Measurements from ENCODE around the gene CMIP. TPM values are rescaled to one million over a fixed set of nuclear protein-coding genes. Genes with fewer than 3 reads are reported as not detected.

Gene CMIP
- total RNA-seq, 4 donors from 2014 or later: 44.6 to 152 (median 76.5) TPM

DNA sequence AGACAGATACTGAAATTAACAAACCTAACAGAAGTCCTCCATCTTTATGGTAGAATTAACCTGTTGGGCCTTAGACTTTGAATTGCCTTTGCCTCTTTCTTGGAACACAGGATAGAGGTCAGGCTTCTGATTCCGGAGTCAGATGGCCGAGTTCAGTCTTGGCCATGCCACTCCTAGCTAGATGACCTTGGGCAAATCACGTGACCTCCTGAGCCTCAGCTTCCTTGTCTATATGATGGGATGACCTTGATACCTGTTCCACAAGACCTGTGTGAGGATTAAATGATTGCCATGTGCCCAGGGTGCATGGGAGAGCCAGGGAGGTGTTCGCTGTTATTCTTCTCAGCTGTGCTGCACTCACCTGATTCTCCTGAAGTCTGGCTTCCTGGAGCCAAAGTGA, 161.4 kb downstream of the CMIP start:
- TF ChIP-seq, protein P1, sequence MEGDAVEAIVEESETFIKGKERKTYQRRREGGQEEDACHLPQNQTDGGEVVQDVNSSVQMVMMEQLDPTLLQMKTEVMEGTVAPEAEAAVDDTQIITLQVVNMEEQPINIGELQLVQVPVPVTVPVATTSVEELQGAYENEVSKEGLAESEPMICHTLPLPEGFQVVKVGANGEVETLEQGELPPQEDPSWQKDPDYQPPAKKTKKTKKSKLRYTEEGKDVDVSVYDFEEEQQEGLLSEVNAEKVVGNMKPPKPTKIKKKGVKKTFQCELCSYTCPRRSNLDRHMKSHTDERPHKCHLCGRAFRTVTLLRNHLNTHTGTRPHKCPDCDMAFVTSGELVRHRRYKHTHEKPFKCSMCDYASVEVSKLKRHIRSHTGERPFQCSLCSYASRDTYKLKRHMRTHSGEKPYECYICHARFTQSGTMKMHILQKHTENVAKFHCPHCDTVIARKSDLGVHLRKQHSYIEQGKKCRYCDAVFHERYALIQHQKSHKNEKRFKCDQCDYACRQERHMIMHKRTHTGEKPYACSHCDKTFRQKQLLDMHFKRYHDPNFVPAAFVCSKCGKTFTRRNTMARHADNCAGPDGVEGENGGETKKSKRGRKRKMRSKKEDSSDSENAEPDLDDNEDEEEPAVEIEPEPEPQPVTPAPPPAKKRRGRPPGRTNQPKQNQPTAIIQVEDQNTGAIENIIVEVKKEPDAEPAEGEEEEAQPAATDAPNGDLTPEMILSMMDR (IDR thresholded peaks at IDR 0.05): no peak
- TF ChIP-seq POLR2A (IDR thresholded peaks at IDR 0.05): no peak
- peaks cover 0 to 55% (median 6%) of the 10 kb centered on the region in 4 donors for H3K4me1 ChIP-seq
- no peak for DNase-seq
- H3K4me3 ChIP-seq: no peak overlapping the region
- H3K27me3 ChIP-seq: no peaks in the 10 kb centered on the region
- H3K36me3 ChIP-seq: peaks cover 0 to 20% (median 0%) of the 10 kb centered on the region in 3 donors
- peak overlapping the region in 2 of 4 donors; percentile 22 to 24 for H3K27ac ChIP-seq
- H3K9me3 ChIP-seq: no peaks in the 10 kb centered on the region

- Histone ChIP-seq H3K4me3 (no peak overlapping the region), H3K36me3 (peaks cover 0 to 20% (median 0%) of the 10 kb centered on the region in 3 donors), H3K27ac (peak overlapping the region in 1 of 4 donors; percentile 22), H3K9me3 (no peaks in the 10 kb centered on the region), H3K4me1 (peaks cover 0 to 47% (median 6%) of the 10 kb centered on the region in 4 donors), H3K27me3 (no peaks in the 10 kb centered on the region)
- no peak for TF ChIP-seq POLR2A (IDR thresholded peaks at IDR 0.05)
- TF ChIP-seq, protein P1 (IDR thresholded peaks at IDR 0.05): no peak
- DNase-seq: no peak
These were observed 162.4 kb downstream of the CMIP start for GRCh38 chr16:81607006-81607405.

GRCh38 chr16:81607805-81608522, 163.4 kb downstream of the CMIP start:
- TF ChIP-seq, protein P1 (IDR thresholded peaks at IDR 0.05): no peak
- Histone ChIP-seq H3K36me3 (peaks cover 0 to 20% (median 0%) of the 10 kb centered on the region in 3 donors), H3K27ac (no peak overlapping the region)

GRCh38 chr16:81608523-81609209, 164.1 kb downstream of the CMIP start:
- Histone ChIP-seq H3K9me3 (no peaks in the 10 kb centered on the region), H3K4me1 (peaks cover 0 to 40% (median 6%) of the 10 kb centered on the region in 4 donors), H3K27me3 (no peaks in the 10 kb centered on the region), H3K4me3 (no peak overlapping the region), H3K27ac (peak overlapping the region in 3 of 4 donors; percentile 36 to 53 (median 46)), H3K36me3 (peaks cover 0 to 20% (median 0%) of the 10 kb centered on the region in 3 donors)
- no peak for TF ChIP-seq POLR2A (IDR thresholded peaks at IDR 0.05)
- TF ChIP-seq, protein P1 (IDR thresholded peaks at IDR 0.05): no peak
- DNase-seq: peak in 1 of 3 donors; percentile 40

More at GRCh38 chr16:81607805-81608522, 163.4 kb downstream of the CMIP start:
- Histone ChIP-seq H3K27me3 (no peaks in the 10 kb centered on the region), H3K4me1 (peaks cover 0 to 40% (median 6%) of the 10 kb centered on the region in 4 donors), H3K9me3 (no peaks in the 10 kb centered on the region), H3K4me3 (no peak overlapping the region)
- no peak for DNase-seq

DNA sequence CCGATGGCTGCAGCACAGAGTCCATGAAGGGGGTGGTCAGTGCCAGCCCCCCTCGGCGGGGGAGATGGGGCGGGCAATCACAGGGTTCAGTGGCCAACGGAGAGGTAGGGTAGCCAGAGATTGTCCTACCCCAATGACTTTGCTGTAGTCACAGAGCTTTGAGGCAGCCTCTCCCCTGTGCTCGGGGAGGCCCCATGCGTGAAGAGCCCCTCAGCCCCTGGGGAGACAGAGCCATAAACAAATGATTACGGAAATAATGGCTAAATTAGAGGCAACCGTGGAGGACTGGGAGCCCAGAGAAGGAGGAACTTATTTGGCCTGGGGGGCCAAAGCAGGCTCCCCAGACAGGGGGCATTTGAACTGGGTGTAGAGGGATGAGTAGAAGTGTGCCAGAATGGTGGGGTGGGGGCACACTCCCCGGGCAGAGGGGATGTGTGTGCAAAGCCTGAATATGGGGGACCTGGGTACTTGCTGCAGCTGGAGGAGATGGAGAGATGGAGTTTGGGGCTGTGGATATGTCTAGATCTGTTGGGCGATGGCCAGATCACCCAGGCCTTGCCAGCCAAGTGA, 164.8 kb downstream of the CMIP start:
- no peak for TF ChIP-seq POLR2A (IDR thresholded peaks at IDR 0.05)
- TF ChIP-seq, protein P1 (IDR thresholded peaks at IDR 0.05): no peak
- H3K9me3 ChIP-seq: no peaks in the 10 kb centered on the region
- DNase-seq: peak in 1 of 3 donors; percentile 37
- peak overlapping the region in 3 of 4 donors; percentile 36 to 53 (median 46) for H3K27ac ChIP-seq
- no peaks in the 10 kb centered on the region for H3K27me3 ChIP-seq
- H3K36me3 ChIP-seq: peaks cover 0 to 20% (median 0%) of the 10 kb centered on the region in 3 donors
- H3K4me1 ChIP-seq: peaks cover 0 to 39% (median 6%) of the 10 kb centered on the region in 4 donors
- no peak overlapping the region for H3K4me3 ChIP-seq

Data from Peyer's patch (tissue), 4 donors.